ENCODE data around the gene ZCCHC18.
"Not testable (repeated sequence)": the region's sequence is repeated elsewhere in the genome, so short reads cannot be mapped to it uniquely, and the experiment has no call there.

ZCCHC18 gene

GRCh38 chrX:104112326-104112951 is at the start of gene ZCCHC18:
TSS of gene ZCCHC18 (plus strand) at chrX:104112523. CDS start at chrX:104114112, 1,589 bp downstream.
- no peak for DNase-seq (ENCODE audit: low read depth)

GRCh38 chrX:104062636-104063035 is 49.7 kb upstream of the ZCCHC18 start:
- not testable (repeated sequence) for DNase-seq (ENCODE audit: low read depth)

DNA sequence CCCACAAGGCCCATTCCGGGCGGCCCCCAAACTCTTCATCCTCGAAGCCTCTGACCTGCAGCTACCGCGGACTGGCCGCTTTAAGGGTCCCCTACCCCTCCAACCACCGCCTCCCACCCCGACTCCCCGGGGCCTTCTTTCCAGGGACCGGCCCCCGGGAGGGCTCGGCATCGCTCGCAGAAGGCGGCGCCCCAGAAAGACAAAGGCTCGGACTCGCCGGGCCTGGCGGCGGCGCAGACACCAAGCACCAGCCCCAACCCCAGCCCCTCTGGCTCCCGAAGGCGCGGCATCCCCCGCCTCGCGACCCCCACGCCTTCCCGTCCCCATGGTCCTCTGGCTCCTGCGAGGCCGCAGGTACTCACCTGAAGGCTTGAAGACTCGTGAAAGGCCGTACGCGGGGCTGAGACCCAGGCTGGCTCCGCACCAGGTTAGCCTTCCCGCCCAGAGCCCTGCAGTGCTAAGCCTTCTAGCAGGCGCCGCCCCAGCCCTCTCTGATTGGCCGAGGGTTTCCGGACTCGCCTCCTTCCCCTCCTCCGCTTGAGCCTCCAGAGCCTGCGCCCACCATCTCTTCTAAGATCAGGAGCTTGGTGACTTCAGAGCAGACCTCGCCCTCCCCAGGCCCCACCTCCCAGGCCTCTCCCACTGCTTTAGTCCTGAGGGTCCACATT is 36.4 kb upstream of the ZCCHC18 start, which contains the start of gene TMSB15C:
TSS of gene TMSB15C (minus strand) at position 459 of the 668 bp plus-strand sequence.
- DNase-seq (ENCODE audit: low read depth): not testable (repeated sequence)

GRCh38 chrX:104077854-104078253 is 34.5 kb upstream of the ZCCHC18 start:
- not testable (repeated sequence) for DNase-seq (ENCODE audit: low read depth)

DNA sequence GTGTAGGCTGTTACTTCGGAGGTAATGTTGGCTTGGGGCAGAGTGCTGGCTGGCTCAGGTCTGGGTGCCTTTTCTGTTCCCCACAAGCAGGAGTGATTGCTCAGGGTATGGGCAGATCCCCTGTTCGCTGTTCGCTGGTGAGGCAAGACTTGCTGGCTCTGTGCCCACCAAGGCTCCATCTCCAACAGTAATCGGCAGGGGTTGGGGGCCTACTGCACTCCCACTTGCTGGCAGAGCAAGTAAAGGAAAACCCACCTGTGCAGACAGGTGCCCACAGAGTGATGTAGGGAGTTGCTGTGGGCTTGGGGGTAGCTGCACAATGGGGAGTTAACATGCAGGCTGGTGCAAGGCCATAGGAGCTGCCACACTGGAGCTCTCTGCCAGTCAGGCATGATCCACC is 28.3 kb upstream of the ZCCHC18 start:
- DNase-seq (ENCODE audit: low read depth): no peak

GRCh38 chrX:104084534-104085277 is 27.6 kb upstream of the ZCCHC18 start:
- DNase-seq (ENCODE audit: low read depth): no peak

GRCh38 chrX:104085477-104085876 is 26.8 kb upstream of the ZCCHC18 start:
- no peak for DNase-seq (ENCODE audit: low read depth)

DNA sequence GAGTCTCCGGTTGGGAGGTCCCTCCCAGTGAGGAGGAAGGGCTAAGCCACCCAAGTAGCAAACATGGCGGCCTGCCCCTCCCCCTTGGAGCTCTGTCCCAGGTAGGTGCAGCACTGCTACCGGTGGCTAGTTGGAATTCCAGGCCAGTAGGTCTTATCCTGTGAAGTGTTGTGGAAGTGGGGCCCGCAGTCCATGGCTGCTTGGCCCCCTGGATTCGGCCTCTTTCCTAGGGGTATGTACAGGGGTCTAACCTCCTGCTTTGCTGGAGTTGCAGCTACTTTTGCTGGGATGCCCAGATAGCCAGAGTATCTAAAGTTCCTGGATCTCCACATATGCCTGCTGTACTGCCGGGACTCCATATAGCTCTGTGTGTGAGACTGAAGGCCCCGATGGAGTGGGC is 26.4 kb upstream of the ZCCHC18 start:
- no peak for DNase-seq (ENCODE audit: low read depth)

GRCh38 chrX:104098151-104098808 is 14.0 kb upstream of the ZCCHC18 start:
- no peak for DNase-seq (ENCODE audit: low read depth)

DNA sequence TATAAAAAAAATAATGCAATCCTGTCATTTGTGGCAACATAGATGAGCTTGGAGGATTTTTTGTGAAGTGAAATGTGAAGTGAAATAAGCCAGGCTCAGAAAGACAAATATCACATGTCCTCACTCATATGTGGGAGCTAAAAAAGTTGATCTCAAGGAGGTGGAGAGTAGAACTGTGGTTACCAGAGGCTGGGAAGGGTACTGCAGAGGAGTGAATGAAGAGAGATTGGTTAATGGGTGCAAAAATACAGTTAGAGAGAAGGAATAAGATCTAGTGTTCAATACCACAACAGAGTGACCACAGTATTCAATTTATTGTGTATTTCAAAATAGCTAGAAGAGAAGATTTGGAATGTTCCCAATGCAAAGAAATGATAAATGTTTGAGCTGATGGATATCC is 13.4 kb upstream of the ZCCHC18 start:
- no peak for DNase-seq (ENCODE audit: low read depth)

DNA sequence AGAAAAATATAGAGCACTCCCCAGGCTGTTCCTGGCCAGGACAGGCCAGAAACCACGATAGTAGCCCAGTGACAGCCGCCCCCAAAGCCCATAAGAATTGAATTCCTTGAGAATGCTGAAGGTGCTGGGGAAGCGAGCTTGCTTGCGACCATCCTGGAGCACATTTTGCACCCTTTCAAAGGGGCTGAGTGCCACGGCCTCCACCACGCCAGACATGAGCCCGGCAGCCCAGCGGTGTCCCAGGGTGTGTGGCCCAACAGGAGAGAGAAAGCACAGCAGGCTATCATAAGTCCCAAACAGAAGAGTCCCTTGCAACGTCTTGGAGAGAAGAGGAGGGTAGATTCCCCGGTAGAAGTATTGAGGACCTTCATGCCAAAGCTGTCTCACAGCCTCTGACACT is 7.6 kb upstream of the ZCCHC18 start:
- DNase-seq (ENCODE audit: low read depth): no peak

DNA sequence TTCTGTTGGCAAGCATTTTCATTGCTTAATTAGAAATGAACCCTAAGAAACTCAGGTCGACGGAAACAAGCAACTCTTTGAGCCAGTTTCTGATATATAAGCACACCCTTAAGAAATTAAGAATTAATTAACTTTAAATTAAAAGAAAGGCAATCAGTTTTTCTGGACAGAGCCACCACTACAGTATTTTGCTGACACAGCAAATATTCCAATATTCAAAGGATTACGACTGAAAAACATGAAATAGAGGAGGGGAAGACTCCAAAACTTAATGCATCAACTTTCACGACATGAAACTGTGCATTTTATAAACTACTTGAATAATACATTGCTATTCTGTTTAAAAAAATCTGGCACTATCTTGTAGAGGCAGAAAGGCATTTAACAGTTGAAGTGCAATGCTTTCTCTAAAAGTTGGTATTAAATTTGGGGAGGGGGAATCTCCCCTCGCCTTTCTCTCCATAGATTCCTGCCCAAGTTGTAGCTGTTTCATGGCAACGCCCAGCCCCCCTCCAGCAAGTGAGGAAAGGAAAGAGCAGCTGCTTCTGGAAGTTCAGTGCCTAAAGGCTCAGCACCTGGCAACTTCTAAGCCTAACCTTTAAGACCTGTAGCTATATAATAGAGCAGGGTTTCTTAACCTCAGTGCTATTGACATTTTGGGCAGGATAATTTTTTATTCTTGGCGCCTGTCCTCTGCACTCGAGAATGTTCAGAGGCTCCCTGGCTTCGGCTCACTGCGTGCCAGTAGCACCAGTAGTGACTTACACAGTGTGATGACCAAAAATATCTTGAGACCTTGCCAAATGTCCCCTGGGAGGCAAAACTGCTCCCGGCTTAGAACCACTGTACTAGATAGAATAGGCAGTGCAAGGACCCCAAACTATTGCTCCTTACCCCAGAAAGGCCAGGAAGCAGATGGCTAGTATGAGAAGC is 6.7 kb upstream of the ZCCHC18 start:
- DNase-seq (ENCODE audit: low read depth): no peak

DNA sequence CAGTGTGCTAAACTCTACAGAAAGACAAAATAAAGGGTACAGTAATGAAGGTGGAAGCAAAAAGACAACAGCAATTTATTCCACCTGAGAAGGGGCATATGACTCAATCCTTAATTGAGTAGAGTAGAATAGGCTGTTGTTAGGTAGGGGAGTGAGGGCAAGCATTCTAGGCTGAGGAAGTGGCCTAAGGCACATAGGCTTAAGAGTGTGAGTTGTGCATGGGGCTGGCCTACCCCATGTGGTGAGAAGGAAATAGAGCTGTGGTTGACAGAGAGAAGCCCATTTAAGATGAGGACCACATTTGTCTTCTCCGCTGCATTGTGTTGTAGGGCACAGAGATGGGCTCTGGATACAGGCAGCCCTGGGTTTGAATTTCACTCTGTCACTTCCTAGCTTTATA is 3.4 kb upstream of the ZCCHC18 start:
- DNase-seq (ENCODE audit: low read depth): no peak

DNA sequence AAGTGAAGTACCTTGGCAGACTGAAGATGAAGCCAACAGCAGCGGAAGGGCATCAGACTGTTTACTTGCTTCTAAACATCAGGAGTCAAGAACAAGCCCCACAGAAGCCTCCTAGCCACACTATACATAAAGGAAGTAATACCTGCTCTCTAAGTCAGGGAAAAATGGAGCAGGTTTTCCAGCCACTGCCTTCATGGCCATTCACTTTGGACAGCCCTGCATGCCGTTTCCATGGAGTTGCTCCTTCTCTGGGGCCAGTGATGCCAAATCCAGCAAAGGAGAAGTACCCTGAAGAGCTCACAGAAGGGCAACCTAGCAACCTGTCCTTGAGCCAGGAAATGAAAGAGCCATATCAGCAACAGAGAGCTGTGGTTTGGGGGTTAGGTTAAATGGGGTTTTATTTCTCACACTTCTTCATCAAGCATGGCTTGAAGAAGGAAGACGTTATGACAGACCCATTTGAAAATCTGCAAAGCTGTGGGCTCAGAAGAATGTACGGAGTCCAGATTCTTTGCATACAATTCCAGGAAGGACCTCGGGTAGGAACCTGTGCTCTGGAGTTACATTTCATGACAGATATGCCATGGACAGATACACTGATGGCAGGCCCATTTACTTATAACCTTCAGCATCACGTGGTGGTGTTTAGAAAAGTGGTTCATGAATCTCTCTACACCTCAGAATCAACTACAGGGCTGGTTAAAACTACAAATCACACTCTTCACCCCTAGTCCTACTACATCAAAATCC is 1.7 kb upstream of the ZCCHC18 start:
- not testable (repeated sequence) for DNase-seq (ENCODE audit: low read depth)

DNA sequence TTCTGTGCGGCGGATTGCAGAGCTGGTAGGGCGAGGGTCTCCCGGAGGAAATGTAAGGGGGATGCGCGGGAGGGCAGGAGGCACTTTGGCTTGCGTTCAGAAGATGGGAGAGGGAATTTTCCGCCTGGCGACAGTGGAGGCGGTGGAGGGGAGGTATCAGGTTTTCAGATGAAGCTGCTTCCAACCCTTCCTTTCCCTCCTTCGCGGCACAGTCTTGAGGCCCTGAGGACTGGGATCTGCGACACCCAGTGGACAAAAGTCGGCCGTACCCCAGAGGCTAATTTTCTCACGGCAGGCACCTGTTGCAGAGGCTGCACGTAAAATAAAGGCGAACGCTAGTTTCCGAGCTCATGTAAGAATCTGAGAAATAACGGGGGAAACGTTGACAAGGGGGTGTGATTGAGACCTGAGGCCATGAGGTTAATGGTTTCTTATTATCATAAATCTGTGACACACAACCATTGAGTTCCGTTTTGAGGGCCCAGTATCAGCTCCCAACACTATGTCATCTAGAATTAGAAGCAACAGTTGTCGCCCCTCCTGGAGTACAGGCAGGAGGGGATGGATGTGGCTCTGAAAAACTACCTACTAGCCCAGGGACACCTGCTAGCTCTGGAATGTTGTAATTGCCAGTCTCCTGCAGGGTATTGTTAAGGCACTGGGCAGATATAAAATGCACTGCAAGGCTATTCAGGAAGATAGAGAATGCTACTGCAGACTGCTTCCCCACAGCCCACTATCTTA is 1.1 kb downstream of the ZCCHC18 start:
- DNase-seq (ENCODE audit: low read depth): peak; percentile 6

DNA sequence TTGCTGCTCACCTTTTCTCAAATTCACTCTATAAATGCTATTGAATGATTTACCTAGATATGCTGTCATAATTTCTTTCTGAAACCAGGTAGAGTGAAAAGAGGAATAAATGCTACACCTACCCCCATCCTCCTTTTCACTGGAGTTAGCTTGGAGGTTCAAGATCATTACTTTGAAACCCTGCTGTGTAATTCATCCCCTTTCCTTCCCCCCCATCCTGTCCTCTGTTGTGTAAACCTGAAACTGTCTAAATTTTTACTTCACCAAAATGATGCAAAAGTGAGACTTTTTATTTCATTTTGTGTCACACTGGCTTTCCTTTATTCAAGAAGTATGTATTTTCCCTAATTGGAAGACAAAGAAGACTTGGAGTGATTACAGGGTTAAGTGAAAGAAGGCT is 5.4 kb downstream of the ZCCHC18 start:
- no peak for DNase-seq (ENCODE audit: low read depth)

GRCh38 chrX:104118765-104119164 is 6.4 kb downstream of the ZCCHC18 start:
- no peak for DNase-seq (ENCODE audit: low read depth)

DNA sequence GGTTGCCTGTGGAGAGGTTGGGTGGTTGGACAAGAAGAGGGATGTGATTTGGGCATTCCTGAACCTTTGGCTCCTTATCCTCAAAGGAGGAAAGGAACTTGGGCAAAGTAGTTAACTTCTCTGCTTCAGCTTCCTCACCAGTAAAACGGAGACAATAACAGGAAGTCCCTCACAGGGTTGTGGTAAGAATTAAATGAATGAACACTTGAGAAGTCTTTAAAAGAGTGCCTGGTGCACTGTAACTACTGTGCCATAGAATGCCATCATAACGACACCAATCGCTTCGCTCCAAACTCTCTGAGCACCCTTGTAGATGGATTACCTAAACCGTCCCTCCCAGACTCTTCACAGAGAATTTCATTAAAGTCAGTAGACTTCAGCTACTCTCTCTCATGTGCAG is 10.5 kb downstream of the ZCCHC18 start:
- DNase-seq (ENCODE audit: low read depth): no peak

GRCh38 chrX:104126856-104127255 is 14.5 kb downstream of the ZCCHC18 start:
- no peak for DNase-seq (ENCODE audit: low read depth)

- DNase-seq (ENCODE audit: low read depth): no peak
Measured at GRCh38 chrX:104130808-104131207, 18.5 kb downstream of the ZCCHC18 start.
